Glutamatergic neuron (in vitro differentiated cells): ENCODE measurements around the gene CENPO. TPM values are rescaled to one million over a fixed set of nuclear protein-coding genes. Genes with fewer than 3 reads are reported as not detected.

ENCODE experiments used
- DNase-seq: peaks from one replicate; pipeline ENCODE4 v3.0.0; 2022
- H3K27ac Mint-ChIP-seq: one replicate; pipeline ENCODE4 v1.8.0; 2020; ENCODE audit warnings: mild to moderate bottlenecking, mixed read lengths, inconsistent platforms; ENCODE audit not compliant: unreplicated experiment
- H3K27me3 Mint-ChIP-seq: one replicate; pipeline ENCODE4 v1.8.0; 2020; ENCODE audit warnings: mild to moderate bottlenecking, moderate library complexity, mixed read lengths, inconsistent platforms; ENCODE audit not compliant: unreplicated experiment
- H3K36me3 Mint-ChIP-seq: one replicate; pipeline ENCODE4 v1.8.0; 2020; ENCODE audit warnings: mild to moderate bottlenecking, mixed read lengths, inconsistent platforms; ENCODE audit not compliant: unreplicated experiment
- H3K4me1 Mint-ChIP-seq: one replicate; pipeline ENCODE4 v1.8.0; 2020; ENCODE audit warnings: mild to moderate bottlenecking, low read depth, mixed read lengths, inconsistent platforms; ENCODE audit not compliant: unreplicated experiment
- H3K4me3 Mint-ChIP-seq: one replicate; pipeline ENCODE4 v1.8.0; 2020; ENCODE audit warnings: mild to moderate bottlenecking, mixed read lengths, inconsistent platforms; ENCODE audit not compliant: unreplicated experiment
- H3K9me3 Mint-ChIP-seq: one replicate; pipeline ENCODE4 v1.8.0; 2020; ENCODE audit warnings: mild to moderate bottlenecking, moderate library complexity, mixed read lengths, inconsistent platforms; ENCODE audit not compliant: unreplicated experiment
- CTCF ChIP-seq: fragments of 200-600 bp; sonication (generic); IDR thresholded peaks from one replicate; pipeline ENCODE4 v1.5.0; 2021; ENCODE audit not compliant: partially characterized antibody, unreplicated experiment
- total RNA-seq: library from RNA; stranded (reverse); fragmentation: NEBNext Ultra II Directional; extraction: Animal tissue kit (Norgen Biotek cat#: 25700); gene quantifications from one replicate; pipeline ENCODE4 v1.2.1, GENCODE V29; 2021; ENCODE audit not compliant: unreplicated experiment

CENPO gene
- total RNA-seq, 1 donor from 2014 or later, result 26.5 TPM

- Mint-ChIP-seq H3K4me1 (peaks cover 26% of the 10 kb centered on the region), H3K4me3 (no peak overlapping the region), H3K9me3 (peaks cover 9% of the 10 kb centered on the region), H3K27ac (no peak overlapping the region), H3K36me3 (peaks cover 5% of the 10 kb centered on the region), H3K27me3 (peaks cover 13% of the 10 kb centered on the region)
- no peak for TF ChIP-seq CTCF
- DNase-seq, result no peak
Measured at GRCh38 chr2:24830786-24831185, 37.6 kb downstream of the CENPO start.

GRCh38 chr2:24831221-24832072, 38.2 kb downstream of the CENPO start:
- no peak for DNase-seq
- H3K4me1 Mint-ChIP-seq, result peaks cover 26% of the 10 kb centered on the region
- no peak for TF ChIP-seq CTCF
- peaks cover 13% of the 10 kb centered on the region for H3K27me3 Mint-ChIP-seq
- peaks cover 9% of the 10 kb centered on the region for H3K9me3 Mint-ChIP-seq
- H3K27ac Mint-ChIP-seq, result peak overlapping the region; percentile 48
- no peak overlapping the region for H3K4me3 Mint-ChIP-seq
- peaks cover 11% of the 10 kb centered on the region for H3K36me3 Mint-ChIP-seq

- H3K36me3 Mint-ChIP-seq, result peaks cover 12% of the 10 kb centered on the region
- no peak overlapping the region for H3K4me3 Mint-ChIP-seq
- DNase-seq, result peak; percentile 58
- peaks cover 27% of the 10 kb centered on the region for H3K4me1 Mint-ChIP-seq
- peaks cover 11% of the 10 kb centered on the region for H3K9me3 Mint-ChIP-seq
- H3K27ac Mint-ChIP-seq, result peak overlapping the region; percentile 71
- H3K27me3 Mint-ChIP-seq, result peaks cover 13% of the 10 kb centered on the region
- no peak for TF ChIP-seq CTCF
Measured at GRCh38 chr2:24832073-24832461, 38.8 kb downstream of the CENPO start.

- no peak for DNase-seq
Measured at GRCh38 chr2:24832521-24832920, 39.3 kb downstream of the CENPO start.

More at GRCh38 chr2:24832521-24832920, 39.3 kb downstream of the CENPO start:
- H3K27me3 Mint-ChIP-seq, result peaks cover 15% of the 10 kb centered on the region
- H3K36me3 Mint-ChIP-seq, result peaks cover 17% of the 10 kb centered on the region
- H3K4me1 Mint-ChIP-seq, result peaks cover 28% of the 10 kb centered on the region
- peaks cover 11% of the 10 kb centered on the region for H3K9me3 Mint-ChIP-seq
- H3K27ac Mint-ChIP-seq, result peak overlapping the region; percentile 71
- H3K4me3 Mint-ChIP-seq, result peak overlapping the region; percentile 21
- TF ChIP-seq CTCF, result no peak
